ENCODE results near the gene MICU1. TPM values are rescaled to one million over a fixed set of nuclear protein-coding genes. Genes with fewer than 3 reads are reported as not detected.
A peak's percentile ranks its signal among the peaks of the same experiment; 100 is the strongest.
"Not testable (repeated sequence)": the region's sequence is repeated elsewhere in the genome, so short reads cannot be mapped to it uniquely, and the experiment has no call there.

MICU1 gene
- total RNA-seq, 4 donors from 2014 or later, result 31.7 to 82.5 (median 37.1) TPM

GRCh38 chr10:72353965-72354355 is 271.9 kb downstream of the MICU1 start:
- H3K27ac ChIP-seq, result peak overlapping the region; percentile 83 to 98 (median 96)
- peak overlapping the region; percentile 57 to 90 (median 82) for H3K4me3 ChIP-seq
- DNase-seq, result peak in 1 of 3 donors; percentile 58
- TF ChIP-seq POLR2A (IDR thresholded peaks at IDR 0.05), result no peak
- TF ChIP-seq CTCF (IDR thresholded peaks at IDR 0.05), result no peak
- no peaks in the 10 kb centered on the region for H3K27me3 ChIP-seq
- no peaks in the 10 kb centered on the region for H3K9me3 ChIP-seq
- H3K4me1 ChIP-seq, result peaks cover 5 to 20% (median 9%) of the 10 kb centered on the region in 4 donors
- peaks cover 0 to 13% (median 0%) of the 10 kb centered on the region in 3 donors for H3K36me3 ChIP-seq

GRCh38 chr10:72353028-72353964 is 272.6 kb downstream of the MICU1 start:
- Histone ChIP-seq H3K4me3 (peak overlapping the region; percentile 57 to 90 (median 82)), H3K9me3 (no peaks in the 10 kb centered on the region), H3K27ac (peak overlapping the region; percentile 83 to 98 (median 96)), H3K4me1 (peaks cover 5 to 20% (median 9%) of the 10 kb centered on the region in 4 donors), H3K36me3 (peaks cover 0 to 20% (median 0%) of the 10 kb centered on the region in 3 donors), H3K27me3 (no peaks in the 10 kb centered on the region)
- TF ChIP-seq CTCF (IDR thresholded peaks at IDR 0.05) (no peak), POLR2A (IDR thresholded peaks at IDR 0.05) (no peak)
- no peak for DNase-seq

GRCh38 chr10:72351479-72351878 is 274.4 kb downstream of the MICU1 start:
- no peaks in the 10 kb centered on the region for H3K9me3 ChIP-seq
- peaks cover 0 to 29% (median 0%) of the 10 kb centered on the region in 3 donors for H3K36me3 ChIP-seq
- DNase-seq, result no peak
- no peak overlapping the region for H3K27ac ChIP-seq
- no peaks in the 10 kb centered on the region for H3K27me3 ChIP-seq
- H3K4me1 ChIP-seq, result peaks cover 5 to 20% (median 9%) of the 10 kb centered on the region in 4 donors
- TF ChIP-seq CTCF (IDR thresholded peaks at IDR 0.05) (no peak), POLR2A (IDR thresholded peaks at IDR 0.05) (no peak)
- no peak overlapping the region for H3K4me3 ChIP-seq

- Histone ChIP-seq H3K27me3 (no peaks in the 10 kb centered on the region), H3K4me3 (no peak overlapping the region), H3K36me3 (peaks cover 0 to 36% (median 0%) of the 10 kb centered on the region in 3 donors), H3K9me3 (no peaks in the 10 kb centered on the region), H3K4me1 (peaks cover 5 to 18% (median 12%) of the 10 kb centered on the region in 4 donors), H3K27ac (no peak overlapping the region)
- no peak for DNase-seq
- TF ChIP-seq CTCF (IDR thresholded peaks at IDR 0.05) (no peak), POLR2A (IDR thresholded peaks at IDR 0.05) (no peak)
These were observed 276.4 kb downstream of the MICU1 start for GRCh38 chr10:72349438-72349837.

- no peak for TF ChIP-seq POLR2A (IDR thresholded peaks at IDR 0.05)
- H3K4me1 ChIP-seq, result peaks cover 4 to 12% (median 8%) of the 10 kb centered on the region in 4 donors
- H3K27me3 ChIP-seq, result no peaks in the 10 kb centered on the region
- H3K36me3 ChIP-seq, result peaks cover 0 to 48% (median 0%) of the 10 kb centered on the region in 3 donors
- no peak overlapping the region for H3K4me3 ChIP-seq
- DNase-seq, result no peak
- no peaks in the 10 kb centered on the region for H3K9me3 ChIP-seq
- no peak overlapping the region for H3K27ac ChIP-seq
These were observed 277.6 kb downstream of the MICU1 start for GRCh38 chr10:72348282-72348681.

GRCh38 chr10:72346117-72346516 is 279.8 kb downstream of the MICU1 start:
- peaks cover 0 to 63% (median 0%) of the 10 kb centered on the region in 3 donors for H3K36me3 ChIP-seq
- DNase-seq, H3K4me3 ChIP-seq, H3K4me1 ChIP-seq, H3K27me3 ChIP-seq, H3K9me3 ChIP-seq, H3K27ac ChIP-seq: not testable (repeated sequence)
